Natural killer cell (primary cell): Measurements from ENCODE around the gene KCNF1. TPM values are rescaled to one million over a fixed set of nuclear protein-coding genes. Genes with fewer than 3 reads are reported as not detected.

Experiments
- ATAC-seq, 3 donors: fragments of 150-1000 bp in 2 of 3; fragments of 200-7000 bp in 1 of 3; cut with Tn5 transposase; 1 replicate in 1 of 3; 2 replicates in 2 of 3; pipeline ENCODE4 v1.10.0; 2021; ENCODE audit warnings: mild to moderate bottlenecking in 2 of 3, moderate library complexity in 2 of 3
- DNase-seq, 2 donors: peaks; one replicate each; pipeline versions ENCODE4 v3.0.0 to v3.0.0-alpha.2; 2013 to 2021; ENCODE audit warnings: mixed read lengths in 1 of 2
- H3K27ac ChIP-seq: one replicate; pipeline ENCODE4 v1.5.1; 2013; ENCODE audit warnings: mild to moderate bottlenecking, low read length
- H3K27me3 ChIP-seq: one replicate; pipeline ENCODE4 v1.6.1; 2013; ENCODE audit warnings: low read length; ENCODE audit not compliant: control insufficient read depth, insufficient read depth
- H3K36me3 ChIP-seq: one replicate; pipeline ENCODE4 v1.6.1; 2013; ENCODE audit warnings: low read length; ENCODE audit not compliant: control insufficient read depth, insufficient read depth
- H3K4me1 ChIP-seq: one replicate; pipeline ENCODE4 v1.6.1; 2013; ENCODE audit warnings: low read length; ENCODE audit not compliant: control insufficient read depth, insufficient read depth
- H3K4me3 ChIP-seq: one replicate; pipeline ENCODE4 v1.5.1; 2013; ENCODE audit warnings: low read length
- H3K9me3 ChIP-seq: one replicate; pipeline ENCODE4 v1.6.1; 2013; ENCODE audit warnings: low read length; ENCODE audit not compliant: control insufficient read depth, insufficient read depth
- H3K27ac Mint-ChIP-seq, 2 donors: one replicate each; pipeline ENCODE4 v1.8.0; 2022; ENCODE audit warnings: mild to moderate bottlenecking in 2 of 2, mixed read lengths in 2 of 2, moderate library complexity in 1 of 2
- H3K27me3 Mint-ChIP-seq, 2 donors: one replicate each; pipeline ENCODE4 v1.8.0; 2022; ENCODE audit warnings: low read depth in 2 of 2, mixed read lengths in 2 of 2
- H3K36me3 Mint-ChIP-seq: one replicate; pipeline ENCODE4 v1.8.0; 2022; ENCODE audit warnings: mixed read lengths
- H3K4me1 Mint-ChIP-seq, 2 donors: one replicate each; pipeline ENCODE4 v1.8.0; 2022; ENCODE audit warnings: mixed read lengths in 2 of 2
- H3K4me3 Mint-ChIP-seq: one replicate; pipeline ENCODE4 v1.8.0; 2022; ENCODE audit warnings: mild to moderate bottlenecking, moderate library complexity, mixed read lengths
- H3K9me3 Mint-ChIP-seq, 2 donors: one replicate each; pipeline ENCODE4 v1.8.0; 2022; ENCODE audit warnings: mixed read lengths in 2 of 2
- WGBS: methylation state at CpG from one replicate; pipeline ENCODE4 v1.1.7; 2013; ENCODE audit warnings: missing lambda C conversion rate; ENCODE audit not compliant: insufficient coverage; 5-methylcytosine and 5-hydroxymethylcytosine counted together
- intact Hi-C: fragments of 100-400 bp; cut with micrococcal nuclease; formaldehyde crosslinking; loops from one replicate; pipeline ENCODE4 v1.14.2; 2022
- total RNA-seq, 4 donors: library from RNA; stranded (reverse); fragments of 120-200 nt in 1 of 4; gene quantifications; one replicate each; pipeline versions ENCODE4 v1.2.3 to v1.2.4, GENCODE V29; 2013 to 2022
- TF ChIP-seq, protein P1 (sequence below): fragments of 200-600 bp; IDR thresholded peaks from one replicate; pipeline ENCODE4 v1.8.0; 2022; ENCODE audit warnings: antibody characterized with exemption

Gene KCNF1
- total RNA-seq, 3 donors from 2014 or later (not counting 1 experiment from before 2014, with no cell fraction given) = not detected

DNA sequence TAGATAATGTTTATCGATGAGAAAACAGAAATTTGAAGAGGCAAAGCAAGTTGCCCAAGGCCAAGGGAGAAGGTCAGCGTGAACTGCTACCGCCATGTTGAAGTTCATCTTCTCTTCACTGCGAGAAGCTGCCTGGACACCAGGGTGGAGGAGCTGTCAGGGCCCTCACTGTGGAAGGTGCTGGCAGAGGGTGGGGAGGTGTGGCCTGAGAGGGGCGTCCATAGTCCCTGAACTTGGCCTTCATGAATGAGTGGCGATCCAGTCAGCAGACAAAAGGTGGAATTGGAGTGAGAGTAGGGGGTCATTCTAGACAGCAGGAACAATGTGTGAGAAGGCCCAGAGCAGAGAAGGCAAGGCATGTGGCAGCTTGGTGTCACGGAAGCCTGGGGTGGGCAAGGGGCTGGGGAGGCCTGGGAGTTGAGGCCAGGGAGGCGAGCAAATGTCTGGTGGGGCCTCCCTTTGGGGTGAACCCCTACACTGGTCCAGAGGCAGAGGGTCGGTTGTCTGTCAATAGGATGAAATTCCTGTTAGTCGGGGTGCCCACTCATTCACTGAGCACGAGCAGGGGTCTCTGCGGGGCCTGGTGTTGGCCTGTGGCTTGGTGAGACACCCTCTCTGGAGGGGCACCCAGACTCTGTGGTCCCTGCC is 33.3 kb upstream of the KCNF1 start:
- 88% methylated on average over 12 of the region's 12 CpGs for WGBS
- peaks cover 0 to 22% of the 10 kb centered on the region in 2 donors for H3K4me1 Mint-ChIP-seq
- DNase-seq (no peak), ATAC-seq (no peak)
- TF ChIP-seq, protein P1, sequence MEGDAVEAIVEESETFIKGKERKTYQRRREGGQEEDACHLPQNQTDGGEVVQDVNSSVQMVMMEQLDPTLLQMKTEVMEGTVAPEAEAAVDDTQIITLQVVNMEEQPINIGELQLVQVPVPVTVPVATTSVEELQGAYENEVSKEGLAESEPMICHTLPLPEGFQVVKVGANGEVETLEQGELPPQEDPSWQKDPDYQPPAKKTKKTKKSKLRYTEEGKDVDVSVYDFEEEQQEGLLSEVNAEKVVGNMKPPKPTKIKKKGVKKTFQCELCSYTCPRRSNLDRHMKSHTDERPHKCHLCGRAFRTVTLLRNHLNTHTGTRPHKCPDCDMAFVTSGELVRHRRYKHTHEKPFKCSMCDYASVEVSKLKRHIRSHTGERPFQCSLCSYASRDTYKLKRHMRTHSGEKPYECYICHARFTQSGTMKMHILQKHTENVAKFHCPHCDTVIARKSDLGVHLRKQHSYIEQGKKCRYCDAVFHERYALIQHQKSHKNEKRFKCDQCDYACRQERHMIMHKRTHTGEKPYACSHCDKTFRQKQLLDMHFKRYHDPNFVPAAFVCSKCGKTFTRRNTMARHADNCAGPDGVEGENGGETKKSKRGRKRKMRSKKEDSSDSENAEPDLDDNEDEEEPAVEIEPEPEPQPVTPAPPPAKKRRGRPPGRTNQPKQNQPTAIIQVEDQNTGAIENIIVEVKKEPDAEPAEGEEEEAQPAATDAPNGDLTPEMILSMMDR = no peak
- H3K9me3 Mint-ChIP-seq = no peaks in the 10 kb centered on the region
- Histone ChIP-seq H3K4me1 (no peaks in the 10 kb centered on the region), H3K27ac (no peak overlapping the region), H3K36me3 (no peaks in the 10 kb centered on the region), H3K27me3 (no peaks in the 10 kb centered on the region), H3K4me3 (no peak overlapping the region), H3K9me3 (no peaks in the 10 kb centered on the region)
- peaks cover 0 to 3% of the 10 kb centered on the region in 2 donors for H3K27me3 Mint-ChIP-seq
- no peak overlapping the region for H3K4me3 Mint-ChIP-seq
- H3K36me3 Mint-ChIP-seq = no peaks in the 10 kb centered on the region
- intact Hi-C loops = no loop called here
- H3K27ac Mint-ChIP-seq = no peak overlapping the region

DNA sequence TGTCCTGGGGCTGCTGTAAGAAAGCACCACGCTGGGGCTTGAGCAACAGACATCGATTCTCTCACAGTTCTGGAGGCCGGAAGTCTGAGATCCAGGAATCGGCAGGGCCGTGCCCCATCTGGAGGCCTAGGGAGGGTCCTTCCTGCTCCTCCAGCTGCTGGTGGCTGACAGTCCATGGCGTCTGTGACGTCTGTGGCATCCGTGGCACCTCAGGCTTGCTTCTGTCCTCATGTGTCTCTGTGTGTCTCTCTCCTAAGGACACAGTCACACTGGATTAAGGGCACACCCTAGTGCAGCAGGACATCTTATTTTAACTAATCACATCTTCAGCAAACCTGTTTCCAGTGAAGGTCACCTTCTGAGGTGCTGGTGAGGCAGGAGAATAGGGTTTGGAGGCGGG is 32.6 kb upstream of the KCNF1 start:
- Mint-ChIP-seq H3K36me3 (no peaks in the 10 kb centered on the region), H3K4me3 (no peak overlapping the region), H3K4me1 (peaks cover 0 to 29% of the 10 kb centered on the region in 2 donors), H3K27ac (no peak overlapping the region), H3K9me3 (no peaks in the 10 kb centered on the region), H3K27me3 (peaks cover 0 to 3% of the 10 kb centered on the region in 2 donors)
- H3K36me3 ChIP-seq = no peaks in the 10 kb centered on the region
- DNase-seq (no peak), ATAC-seq (no peak)
- no peak overlapping the region for H3K4me3 ChIP-seq
- H3K9me3 ChIP-seq = no peaks in the 10 kb centered on the region
- intact Hi-C loops = no loop called here
- WGBS = 75% methylated on average over 9 of the region's 9 CpGs
- H3K27me3 ChIP-seq = no peaks in the 10 kb centered on the region
- no peaks in the 10 kb centered on the region for H3K4me1 ChIP-seq
- H3K27ac ChIP-seq = no peak overlapping the region
- TF ChIP-seq, protein P1 = no peak

DNA sequence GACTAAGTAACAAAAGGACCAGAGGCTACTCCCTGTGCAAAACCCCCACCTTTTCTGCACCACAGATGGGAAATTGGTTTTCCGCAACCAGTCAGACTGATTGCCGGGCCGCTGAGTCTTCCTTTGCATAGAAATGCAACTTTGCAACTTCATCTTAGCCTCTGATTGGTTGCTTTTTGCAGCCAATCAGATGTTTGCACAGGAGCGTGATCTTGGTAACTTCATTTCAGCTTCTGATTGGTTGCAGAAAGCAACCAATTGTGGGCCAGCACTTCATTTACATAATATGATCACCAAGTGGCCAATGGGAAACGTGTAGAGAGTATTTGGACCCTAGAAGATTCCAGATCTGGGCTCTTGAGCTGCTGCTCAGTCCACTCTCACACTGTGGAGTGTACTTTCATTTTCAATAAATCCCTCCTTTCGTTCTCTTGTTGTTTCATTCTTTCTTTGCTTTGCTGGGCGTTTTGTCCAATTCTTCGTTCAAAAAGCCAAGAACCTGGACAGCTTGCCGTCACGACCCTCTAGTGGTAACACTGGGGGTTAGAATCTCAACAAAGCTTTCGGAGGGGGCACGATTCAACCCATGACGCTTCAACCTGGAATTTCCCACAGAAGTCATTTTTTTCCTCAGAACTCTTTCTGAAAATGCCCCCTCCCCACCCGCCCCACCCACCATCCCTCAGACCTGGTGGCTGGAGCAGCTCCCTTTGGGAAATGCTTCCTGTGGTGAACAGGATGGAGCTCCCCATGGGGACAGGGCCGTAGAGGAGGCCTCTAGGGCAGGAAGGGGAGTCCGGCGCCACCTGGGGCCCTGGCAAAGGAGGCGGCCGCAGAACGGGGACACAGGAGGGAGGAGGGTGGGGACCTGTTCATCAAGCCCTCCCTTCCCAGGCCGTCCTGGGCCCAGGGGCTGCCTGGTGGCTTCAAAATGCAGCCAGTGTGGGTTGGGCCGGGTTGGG is 31.8 kb upstream of the KCNF1 start:
- Mint-ChIP-seq H3K4me1 (peaks cover 0 to 37% of the 10 kb centered on the region in 2 donors), H3K27me3 (peaks cover 0 to 3% of the 10 kb centered on the region in 2 donors), H3K4me3 (no peak overlapping the region), H3K27ac (peak overlapping the region in 1 of 2 donors; percentile 92), H3K9me3 (no peaks in the 10 kb centered on the region), H3K36me3 (no peaks in the 10 kb centered on the region)
- Histone ChIP-seq H3K9me3 (no peaks in the 10 kb centered on the region), H3K4me3 (no peak overlapping the region), H3K27me3 (no peaks in the 10 kb centered on the region), H3K4me1 (no peaks in the 10 kb centered on the region), H3K36me3 (no peaks in the 10 kb centered on the region), H3K27ac (no peak overlapping the region)
- DNase-seq = no peak
- ATAC-seq = no peak
- TF ChIP-seq, protein P1 = no peak
- intact Hi-C loops = loop anchor here (2.0 to 5.0 kb wide), 2 partner anchors 15 to 43 kb away; no protein-coding TSS in a partner anchor
- WGBS = 80% methylated on average over 20 of the region's 22 CpGs
